GM18867 (cell line): Measurements from ENCODE around the gene OLFM2.
"Not testable (repeated sequence)": the region's sequence is repeated elsewhere in the genome, so short reads cannot be mapped to it uniquely, and the experiment has no call there.

ENCODE experiments used
- ATAC-seq: cut with Tn5 transposase; IDR thresholded peaks from one replicate; pipeline ENCODE4 v1.9.1; 2021; ENCODE audit warnings: mild to moderate bottlenecking, moderate library complexity; ENCODE audit not compliant: unreplicated experiment

OLFM2 gene

GRCh38 chr19:9943744-9944143 lies 7.4 kb upstream of the OLFM2 start:
- ATAC-seq: no peak

GRCh38 chr19:9941671-9942070 lies 5.4 kb upstream of the OLFM2 start:
- ATAC-seq: no peak

GRCh38 chr19:9941231-9941630 lies 4.9 kb upstream of the OLFM2 start:
- no peak for ATAC-seq

- no peak for ATAC-seq
These were observed 4.5 kb upstream of the OLFM2 start for GRCh38 chr19:9940778-9941177.

- no peak for ATAC-seq
These were observed 3.1 kb upstream of the OLFM2 start for GRCh38 chr19:9939301-9939913.

- no peak for ATAC-seq
These were observed 691 bp upstream of the OLFM2 start for GRCh38 chr19:9937001-9937411.

GRCh38 chr19:9935506-9936325 lies 599 bp downstream of the OLFM2 start:
- no peak for ATAC-seq

GRCh38 chr19:9934132-9934950 lies 2.0 kb downstream of the OLFM2 start:
- no peak for ATAC-seq

- ATAC-seq: no peak
These were observed 3.5 kb downstream of the OLFM2 start for GRCh38 chr19:9932835-9933234.

- ATAC-seq: no peak
These were observed 4.7 kb downstream of the OLFM2 start for GRCh38 chr19:9931629-9932028.

- ATAC-seq: no peak
These were observed 12.9 kb downstream of the OLFM2 start for GRCh38 chr19:9923440-9923839.

GRCh38 chr19:9922782-9923379 lies 13.4 kb downstream of the OLFM2 start:
- not testable (repeated sequence) for ATAC-seq

- ATAC-seq: no peak
These were observed 19.0 kb downstream of the OLFM2 start for GRCh38 chr19:9917321-9917720.

GRCh38 chr19:9916719-9917118 lies 19.6 kb downstream of the OLFM2 start:
- ATAC-seq: no peak

- no peak for ATAC-seq
These were observed 21.8 kb downstream of the OLFM2 start for GRCh38 chr19:9914315-9915207.

- no peak for ATAC-seq
These were observed 22.4 kb downstream of the OLFM2 start for GRCh38 chr19:9914001-9914314.

GRCh38 chr19:9913237-9914000 lies 22.9 kb downstream of the OLFM2 start:
- no peak for ATAC-seq

GRCh38 chr19:9912551-9913236 lies 23.6 kb downstream of the OLFM2 start:
- no peak for ATAC-seq

- no peak for ATAC-seq
These were observed 24.7 kb downstream of the OLFM2 start for GRCh38 chr19:9911524-9912185.
